GM10248 (cell line): ENCODE measurements around the gene PTPRF.

Experiments used
- CTCF ChIA-PET: fragments of 300-600 bp; sonication (Branson Sonifier 250); formaldehyde crosslinking; extraction: SDS; loops from one replicate; lab custom pipeline; 2021; ENCODE audit warnings: antibody characterized with exemption; lab: Yijun Ruan, JAX
- POLR2A ChIA-PET: fragments of 350-650 bp; sonication (Branson Sonifier 250); formaldehyde crosslinking; extraction: SDS; loops from one replicate; lab custom pipeline; 2020; ENCODE audit warnings: antibody characterized with exemption; lab: Yijun Ruan, JAX
- DNase-seq: peaks from one replicate; pipeline ENCODE4 v3.0.0; 2012; ENCODE audit errors: extremely low spot score
- TF ChIP-seq, protein P1 (sequence below): IDR thresholded peaks from 2 replicates; pipeline ENCODE4 v1.5.1; 2012; ENCODE audit warnings: mild to moderate bottlenecking, low read depth; ENCODE audit errors: extremely low read depth, missing control alignments, control extremely low read depth

The PTPRF gene

DNA sequence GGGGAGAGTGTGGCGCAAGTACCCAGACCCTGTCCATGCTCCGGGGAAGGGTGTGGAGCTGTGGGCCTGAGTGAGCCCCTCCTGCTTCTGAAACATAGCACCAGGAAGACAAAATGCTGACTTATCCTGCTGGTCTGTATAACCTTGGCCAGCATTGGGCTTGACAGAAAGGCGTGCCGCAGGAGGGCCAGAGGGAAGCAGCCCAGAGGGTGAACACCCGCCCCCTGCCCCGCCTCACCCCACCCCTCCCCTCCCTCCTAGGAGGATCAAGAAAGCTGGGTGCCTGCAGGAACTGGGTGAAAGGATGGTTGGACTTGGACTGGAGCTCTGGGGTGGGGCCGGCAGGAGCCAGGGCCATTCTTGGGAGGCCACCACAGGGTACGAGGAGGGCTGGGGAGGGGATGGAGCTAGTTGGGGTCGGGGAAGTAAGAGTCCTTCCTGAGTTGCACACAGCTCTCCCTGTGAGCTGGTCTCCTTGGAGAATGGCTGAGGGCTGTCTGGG is 27.1 kb downstream of the PTPRF start:
- no peak for DNase-seq
- TF ChIP-seq, protein P1, sequence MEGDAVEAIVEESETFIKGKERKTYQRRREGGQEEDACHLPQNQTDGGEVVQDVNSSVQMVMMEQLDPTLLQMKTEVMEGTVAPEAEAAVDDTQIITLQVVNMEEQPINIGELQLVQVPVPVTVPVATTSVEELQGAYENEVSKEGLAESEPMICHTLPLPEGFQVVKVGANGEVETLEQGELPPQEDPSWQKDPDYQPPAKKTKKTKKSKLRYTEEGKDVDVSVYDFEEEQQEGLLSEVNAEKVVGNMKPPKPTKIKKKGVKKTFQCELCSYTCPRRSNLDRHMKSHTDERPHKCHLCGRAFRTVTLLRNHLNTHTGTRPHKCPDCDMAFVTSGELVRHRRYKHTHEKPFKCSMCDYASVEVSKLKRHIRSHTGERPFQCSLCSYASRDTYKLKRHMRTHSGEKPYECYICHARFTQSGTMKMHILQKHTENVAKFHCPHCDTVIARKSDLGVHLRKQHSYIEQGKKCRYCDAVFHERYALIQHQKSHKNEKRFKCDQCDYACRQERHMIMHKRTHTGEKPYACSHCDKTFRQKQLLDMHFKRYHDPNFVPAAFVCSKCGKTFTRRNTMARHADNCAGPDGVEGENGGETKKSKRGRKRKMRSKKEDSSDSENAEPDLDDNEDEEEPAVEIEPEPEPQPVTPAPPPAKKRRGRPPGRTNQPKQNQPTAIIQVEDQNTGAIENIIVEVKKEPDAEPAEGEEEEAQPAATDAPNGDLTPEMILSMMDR, result no peak
- ChIA-PET CTCF (interaction anchor here (1.2 kb wide), 1 partner anchor 9 kb away, joined by 4 read pairs; no protein-coding TSS in a partner anchor), POLR2A (no interaction called here)

DNA sequence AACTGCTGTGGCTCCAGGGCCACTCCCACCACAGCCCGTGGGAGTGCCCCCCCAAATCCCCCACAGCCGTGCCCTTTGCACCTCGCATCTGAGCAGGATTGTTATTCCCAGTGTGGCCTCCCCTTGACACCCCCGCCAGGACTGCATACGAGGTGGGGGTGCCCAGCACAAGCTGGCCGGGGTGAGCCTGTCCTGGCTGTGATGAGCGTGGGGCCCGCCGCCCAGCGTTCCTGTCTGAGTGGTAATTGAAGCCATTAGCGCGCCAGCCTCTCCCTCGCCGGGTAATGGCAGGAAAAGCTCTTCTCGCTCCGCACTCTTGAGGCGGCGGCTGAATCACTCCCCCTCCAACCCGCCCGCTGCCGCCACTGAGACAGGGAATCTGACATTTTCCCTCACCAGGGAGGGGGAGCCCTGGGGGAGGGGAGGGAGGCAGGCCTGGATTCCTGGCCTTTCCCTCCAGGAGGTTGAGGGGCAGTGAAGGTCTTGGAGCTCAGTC is 27.7 kb downstream of the PTPRF start:
- DNase-seq, result no peak
- ChIA-PET POLR2A (no interaction called here), CTCF (interaction anchor here (1.2 kb wide), 1 partner anchor 9 kb away, joined by 4 read pairs; no protein-coding TSS in a partner anchor)
- TF ChIP-seq, protein P1, result no peak

DNA sequence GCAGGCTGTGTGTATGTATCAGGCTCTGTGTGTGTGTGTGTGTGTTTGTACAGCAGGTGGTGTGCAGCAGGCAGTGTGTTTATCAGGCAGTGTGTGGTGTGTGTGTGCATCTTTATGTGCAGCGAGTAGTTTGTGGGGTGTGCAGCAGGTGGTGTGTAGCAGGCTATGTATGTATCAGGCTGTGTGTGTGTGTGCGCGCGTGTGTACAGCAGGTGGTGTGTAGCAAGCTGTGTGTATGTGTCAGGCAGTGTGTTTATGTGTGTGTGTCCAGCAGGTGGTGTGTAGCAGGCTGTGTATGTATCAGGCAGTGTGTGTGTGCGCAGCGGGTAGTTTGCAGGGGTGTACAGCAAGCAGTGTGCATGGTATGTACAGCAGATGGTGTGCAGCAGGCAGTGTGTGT is 29.0 kb downstream of the PTPRF start:
- DNase-seq, result no peak
- POLR2A ChIA-PET, result no interaction called here
- CTCF ChIA-PET, result no interaction called here
- TF ChIP-seq, protein P1, result no peak

DNA sequence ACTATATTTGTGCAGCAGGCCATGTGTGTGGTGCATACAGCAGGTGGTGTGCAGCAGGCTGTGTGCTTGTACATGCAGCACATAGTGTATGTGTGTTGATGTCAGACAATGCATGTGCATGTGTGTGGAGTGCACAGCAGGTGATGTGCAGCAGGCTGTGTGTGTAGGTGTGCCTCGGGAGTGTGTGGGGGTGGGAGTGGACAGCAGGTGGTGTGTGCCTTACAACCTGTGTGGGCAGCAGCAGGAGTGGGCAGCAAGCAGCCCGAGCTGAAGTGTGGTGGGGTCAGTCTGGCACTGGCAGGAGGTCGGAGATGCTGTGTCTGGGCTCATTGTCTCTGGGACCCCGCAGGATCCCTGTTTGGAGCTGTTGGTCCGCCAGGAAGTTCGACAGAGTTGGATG is 29.6 kb downstream of the PTPRF start:
- no peak for DNase-seq
- ChIA-PET CTCF (no interaction called here), POLR2A (no interaction called here)
- TF ChIP-seq, protein P1, result no peak

DNA sequence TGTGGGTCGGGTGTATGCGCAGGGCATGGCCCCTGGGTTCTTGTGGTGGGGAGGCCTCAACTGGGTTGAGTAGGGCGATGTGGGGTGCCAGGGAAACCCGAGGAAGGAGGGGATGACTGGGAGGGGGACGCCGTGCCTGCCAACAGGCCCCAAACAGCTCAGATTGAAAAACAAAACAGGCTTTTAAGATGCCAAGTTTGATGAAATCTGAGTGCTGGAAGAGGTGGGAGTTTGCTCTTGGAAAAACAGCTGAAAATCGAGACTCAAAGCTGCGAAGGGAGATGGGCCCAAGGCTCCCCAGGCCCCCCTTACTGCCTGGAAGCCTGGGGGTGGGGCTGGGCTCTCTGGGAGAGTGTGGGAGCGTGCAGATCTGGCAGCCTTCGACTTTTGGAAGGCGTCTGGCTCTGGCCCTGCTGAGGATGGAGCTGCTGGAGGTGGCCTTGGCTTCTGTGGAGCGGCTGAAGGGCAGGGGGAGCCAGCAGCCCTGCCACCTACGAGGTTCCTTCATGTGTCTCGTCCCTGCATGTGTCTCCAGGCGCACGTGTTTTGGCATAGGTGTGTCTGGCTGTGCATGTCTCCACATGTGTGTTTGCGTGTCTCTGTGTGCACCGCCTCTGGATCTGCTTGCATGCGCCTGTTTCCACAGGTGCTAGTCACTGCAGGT is 33.3 kb downstream of the PTPRF start:
- no peak for DNase-seq
- ChIA-PET CTCF (interaction anchor here (1.4 to 1.5 kb wide), 3 partner anchors 9 to 442 kb away, joined by 4 read pairs; partner anchors contain the start of gene PTPRF), POLR2A (no interaction called here)
- TF ChIP-seq, protein P1, result no peak

DNA sequence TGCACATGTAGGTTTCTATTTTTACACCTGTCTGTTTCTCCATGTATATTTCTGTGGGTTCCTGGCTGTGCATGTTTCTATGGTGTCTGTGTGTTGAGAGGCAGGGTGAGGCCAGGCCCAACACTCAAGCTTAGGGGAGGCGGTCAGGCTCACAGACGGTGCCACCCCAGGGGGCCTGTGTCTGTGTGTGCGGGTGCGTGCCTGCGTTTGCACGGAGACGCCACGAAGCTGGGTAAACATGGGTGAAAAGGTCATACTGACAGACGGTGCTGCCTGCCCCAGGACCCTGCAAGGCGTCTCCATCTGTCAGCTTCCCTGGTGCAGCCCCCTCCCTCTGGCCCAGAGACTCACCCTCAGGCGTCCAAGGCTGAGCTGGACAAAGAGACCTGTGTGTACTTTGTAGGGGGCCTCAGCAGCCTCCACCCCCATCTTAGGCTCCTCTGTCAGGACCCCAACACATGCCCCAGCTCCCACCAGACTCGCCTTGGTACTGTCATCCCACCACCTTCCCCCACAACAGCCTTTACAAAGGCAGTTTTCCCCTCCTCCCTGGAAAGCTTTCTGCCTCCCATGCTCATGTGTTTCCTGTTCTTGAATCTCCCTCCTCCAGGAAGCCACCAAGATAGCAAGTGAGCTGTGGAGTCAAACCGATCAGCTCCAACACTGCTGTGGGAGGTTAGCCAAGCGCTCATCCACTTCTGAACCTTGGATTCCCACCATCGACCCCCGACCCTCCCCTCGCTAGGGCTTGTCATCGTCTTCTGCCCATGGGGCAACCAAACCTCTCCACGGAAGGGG is 34.1 kb downstream of the PTPRF start:
- POLR2A ChIA-PET, result no interaction called here
- TF ChIP-seq, protein P1, result no peak
- CTCF ChIA-PET, result interaction anchor here (0.8 to 1.5 kb wide), 4 partner anchors 8 to 441 kb away, joined by 3 to 4 read pairs (median 4); partner anchors contain the start of gene PTPRF

More for the DNA sequence above, 34.1 kb downstream of the PTPRF start:
- DNase-seq, result no peak
